Stimulated activated CD8-positive, alpha-beta memory T cell treated with anti-CD3 and anti-CD28 coated beads, Interleukin-15, amount 100 ng/mL, for 24 hours (primary cell): ENCODE data around the gene ASB7.
"Not testable (repeated sequence)": the region's sequence is repeated elsewhere in the genome, so short reads cannot be mapped to it uniquely, and the experiment has no call there.

Experiments
- DNase-seq: peaks from one replicate; pipeline ENCODE4 v3.0.0-alpha.2; 2020; ENCODE audit warnings: low read depth

ASB7 gene

DNA sequence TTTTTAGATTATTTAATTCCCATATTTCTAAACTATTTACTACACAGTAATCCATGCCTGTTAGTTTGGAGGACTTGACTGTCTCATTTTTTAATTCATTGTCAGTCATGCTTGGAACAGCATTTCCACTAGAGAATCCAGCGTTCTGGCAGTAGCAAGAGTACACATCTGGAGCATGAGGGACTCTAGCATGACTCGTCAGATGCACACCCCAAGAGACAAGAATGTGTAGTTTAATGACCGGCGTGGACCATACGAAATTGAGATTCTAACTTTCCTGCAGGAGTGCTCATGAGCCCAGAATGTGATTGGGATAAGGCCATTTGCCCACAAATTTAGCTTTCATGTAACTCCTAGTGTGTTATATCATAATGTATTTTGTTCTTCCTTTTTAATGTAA lies 48.9 kb downstream of the ASB7 start:
- no peak for DNase-seq

DNA sequence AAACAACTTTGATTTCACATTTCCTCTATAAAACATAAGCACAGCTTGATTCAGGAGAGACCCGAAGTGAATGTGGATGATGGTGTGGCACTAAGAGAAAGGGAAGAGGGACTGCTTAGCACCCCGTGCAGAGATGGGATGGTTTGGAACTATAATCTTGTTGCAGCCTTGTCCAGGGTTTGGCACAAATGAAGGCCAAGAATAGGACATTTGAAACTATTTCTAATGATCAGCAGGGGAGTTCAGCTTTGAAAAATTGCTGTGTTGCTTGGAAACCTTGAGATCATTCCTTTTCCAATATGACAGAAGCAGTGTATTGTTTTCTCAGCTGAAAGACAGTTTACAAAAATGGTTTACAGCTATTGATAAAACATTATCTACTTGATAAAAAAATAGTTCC lies 49.7 kb downstream of the ASB7 start:
- no peak for DNase-seq

- DNase-seq: no peak
Observed at GRCh38 chr15:100653608-100654007, 51.2 kb downstream of the ASB7 start.

DNA sequence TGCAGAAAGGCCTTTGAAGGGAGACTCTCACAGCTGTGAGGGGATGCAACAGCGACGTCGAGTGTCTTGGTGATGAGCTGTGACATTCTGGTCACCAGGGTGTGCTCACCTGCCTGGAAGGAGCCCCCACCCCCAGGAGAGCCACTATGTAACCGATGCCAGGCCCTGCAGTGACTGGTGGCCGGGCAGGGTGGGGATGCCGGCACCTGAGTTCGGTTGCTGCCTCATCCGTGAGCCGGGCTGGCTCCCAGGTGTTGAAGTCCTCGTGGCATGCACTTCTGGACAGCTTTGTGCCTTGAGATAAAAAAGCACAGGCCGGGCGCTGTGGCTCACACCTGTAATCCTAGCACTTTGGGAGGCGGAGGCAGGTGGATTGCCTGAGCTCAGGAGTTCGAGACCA lies 56.5 kb downstream of the ASB7 start:
- no peak for DNase-seq

DNA sequence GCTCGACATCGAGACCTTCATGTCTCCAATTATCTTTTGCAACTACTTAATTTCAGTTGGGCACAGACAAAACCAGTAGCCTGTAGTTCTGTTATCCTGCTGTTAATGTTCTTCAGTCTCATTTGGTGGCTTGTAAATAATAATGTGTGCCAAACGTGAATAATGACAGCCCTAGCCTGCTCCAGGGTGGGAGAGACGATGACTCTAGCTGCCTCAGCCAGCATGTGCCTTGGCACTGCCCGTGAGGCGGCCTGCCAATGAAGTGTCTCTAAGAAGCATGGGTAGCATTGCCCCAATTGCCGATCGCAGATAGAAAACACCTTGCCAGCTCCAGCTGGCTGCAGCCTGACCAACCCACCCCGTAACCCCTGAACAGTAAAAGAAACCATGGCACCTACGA lies 58.8 kb downstream of the ASB7 start:
- no peak for DNase-seq

DNA sequence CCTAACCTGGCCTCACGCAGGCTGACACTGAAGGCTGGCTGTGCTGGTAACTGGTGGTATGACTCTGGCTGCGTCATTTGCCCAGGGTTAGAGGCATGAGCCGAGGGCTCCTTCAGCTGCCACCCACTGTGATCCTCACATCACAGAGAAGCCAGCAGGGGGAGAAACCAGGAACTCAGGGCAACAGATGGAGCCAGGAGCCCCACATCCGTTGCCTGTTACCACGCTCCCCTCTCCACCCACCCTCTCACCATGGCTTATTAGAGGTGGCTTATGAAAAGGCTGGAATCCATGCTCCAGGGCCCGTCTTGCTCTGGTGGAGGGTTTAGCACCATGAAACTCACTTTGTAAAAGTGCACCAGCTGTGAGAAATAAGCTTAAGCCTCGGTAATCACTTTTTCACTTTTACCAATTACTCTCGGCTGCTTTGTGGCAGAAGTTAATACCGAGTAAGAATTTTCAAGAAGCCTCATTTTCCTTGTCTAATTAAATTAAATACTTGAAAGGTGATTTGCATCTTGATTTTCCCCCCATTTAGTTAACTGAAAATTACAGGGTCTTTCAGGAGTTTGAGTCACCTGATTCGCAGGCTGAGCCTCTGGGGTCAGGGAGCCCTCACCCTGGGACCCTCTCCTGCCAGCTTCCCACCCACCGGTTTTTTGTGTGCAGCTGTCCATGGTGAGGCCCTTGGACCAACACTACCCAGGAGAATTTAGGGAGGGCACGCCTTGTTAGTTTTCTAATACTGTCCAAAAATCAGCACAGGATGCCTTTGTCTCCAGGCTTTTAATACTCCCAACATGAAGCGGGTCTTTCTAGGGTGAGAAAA lies 60.9 kb downstream of the ASB7 start:
- no peak for DNase-seq

DNA sequence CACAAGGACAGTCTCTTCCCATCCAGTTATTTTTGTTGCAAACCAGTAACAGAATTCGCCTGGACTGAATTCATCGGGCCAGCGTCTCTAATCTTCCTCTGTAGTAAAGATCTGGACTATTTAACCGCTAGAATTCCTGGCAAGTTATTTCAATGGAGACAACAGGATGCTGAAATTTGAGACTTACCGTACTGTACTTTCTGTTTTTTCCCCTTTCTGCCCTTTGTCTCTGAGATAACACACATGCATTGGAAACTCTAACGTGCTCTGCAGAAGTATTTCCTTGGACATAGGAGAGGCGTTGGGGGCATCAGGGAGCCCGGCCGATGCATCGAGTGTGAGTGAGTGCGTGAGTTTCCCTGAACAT lies 61.5 kb downstream of the ASB7 start:
- no peak for DNase-seq

DNA sequence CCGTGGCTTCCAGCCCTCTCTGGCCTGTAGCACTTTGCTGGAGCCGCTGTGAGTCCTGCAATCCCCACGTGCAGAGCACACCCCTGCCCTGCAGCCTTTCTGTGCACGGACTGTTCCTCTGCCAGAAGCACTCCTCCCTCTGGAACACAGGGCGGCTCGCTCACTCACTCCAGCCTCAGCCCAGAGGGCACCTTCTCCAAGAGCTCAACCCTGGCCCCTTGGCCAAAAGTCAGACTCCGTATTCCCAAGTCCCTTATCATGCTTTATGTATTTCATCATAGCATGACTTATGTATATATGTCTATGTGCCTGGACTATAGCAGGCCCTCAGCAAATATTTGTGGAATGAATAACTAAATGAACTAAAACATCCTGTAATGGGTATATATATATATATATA lies 63.2 kb downstream of the ASB7 start:
- no peak for DNase-seq

DNA sequence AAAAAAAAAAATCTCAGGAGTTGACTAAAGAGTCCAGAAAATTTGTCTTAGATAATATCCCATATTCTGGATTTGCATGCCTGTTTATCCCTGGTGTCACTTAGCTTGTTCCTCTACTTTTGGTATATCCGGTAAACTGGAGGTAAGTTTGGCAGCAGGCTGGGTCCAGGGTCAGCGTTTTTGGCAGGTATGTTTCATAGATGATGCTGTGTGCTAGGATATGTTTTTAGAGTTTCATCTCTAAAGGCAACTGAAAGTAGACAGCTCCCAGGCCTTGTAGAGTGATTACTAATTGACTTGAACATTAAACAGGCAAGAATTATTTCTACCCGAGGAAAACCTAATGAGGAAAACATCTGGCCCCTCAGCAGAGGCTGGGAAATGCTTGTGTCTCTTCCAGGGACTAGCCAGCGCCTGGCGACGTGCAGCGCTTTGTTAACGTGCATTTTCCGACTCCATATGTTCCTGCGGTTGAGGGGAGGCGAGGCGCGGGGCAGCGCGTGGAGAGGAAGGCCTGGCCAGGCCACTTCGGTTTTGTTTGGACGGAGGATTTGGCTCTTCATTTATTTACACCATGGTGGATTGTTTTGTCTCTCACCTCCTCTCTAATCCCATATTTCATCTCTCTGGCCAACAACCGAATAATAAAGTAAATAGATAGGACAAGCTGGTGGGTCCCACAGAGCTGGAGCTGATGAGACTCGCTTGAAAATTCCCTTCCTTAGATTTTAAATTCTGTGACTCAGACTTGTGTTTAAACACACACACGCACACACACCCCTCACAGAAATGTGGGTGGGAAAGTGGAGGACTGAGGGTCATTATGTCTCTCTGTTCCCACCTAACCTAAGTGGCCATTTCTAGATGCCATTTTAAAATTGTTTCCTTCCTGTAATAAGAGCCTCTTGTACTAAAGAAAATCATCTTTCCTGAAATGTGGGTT lies 65.3 kb downstream of the ASB7 start:
- DNase-seq: no peak

- DNase-seq: no peak
Observed at GRCh38 chr15:100668348-100668745, 66.0 kb downstream of the ASB7 start.

DNA sequence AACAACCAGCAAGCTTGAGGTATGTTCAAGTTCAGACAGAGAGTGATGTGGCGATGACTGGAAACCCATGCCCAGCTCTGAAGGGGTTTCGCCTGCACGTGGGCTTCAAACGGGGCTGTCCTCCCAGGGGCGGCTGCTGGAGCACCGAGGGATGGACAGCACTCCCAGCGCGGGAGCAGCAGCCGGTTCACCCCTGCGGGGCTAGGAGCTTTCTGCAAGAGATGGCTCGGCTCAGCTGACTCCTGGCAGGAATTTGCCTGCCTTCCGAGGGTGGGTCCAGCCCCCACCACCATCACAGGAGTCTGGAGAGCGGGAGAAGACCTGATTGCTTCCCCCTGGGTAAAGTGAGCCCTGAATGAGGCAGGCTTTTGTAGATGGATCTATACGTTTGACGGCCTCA lies 66.9 kb downstream of the ASB7 start:
- DNase-seq: no peak

DNA sequence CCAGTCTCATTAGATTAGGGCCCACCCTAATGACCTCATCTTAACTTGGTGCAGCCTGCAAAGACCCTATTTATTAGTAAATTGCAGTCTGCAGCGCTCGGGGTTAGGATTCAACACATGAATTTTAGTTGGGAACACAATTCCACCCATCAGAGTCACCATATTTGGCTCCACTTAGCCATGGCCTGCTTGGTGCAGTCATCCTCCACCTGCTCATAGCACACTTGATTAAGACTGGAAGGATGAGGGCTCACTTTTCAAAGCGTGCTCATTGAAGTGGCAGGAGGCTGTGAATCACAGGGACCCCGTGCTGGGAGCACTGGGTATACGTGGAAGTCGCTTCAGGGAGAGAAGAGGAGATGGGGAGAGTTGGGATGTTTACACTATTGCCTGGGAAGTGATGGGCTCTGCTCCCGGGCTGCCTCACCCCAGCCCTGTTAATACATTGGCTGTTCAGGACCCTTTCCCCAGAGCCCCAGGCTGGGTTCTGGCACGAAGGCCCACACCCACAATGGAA lies 68.2 kb downstream of the ASB7 start:
- no peak for DNase-seq

DNA sequence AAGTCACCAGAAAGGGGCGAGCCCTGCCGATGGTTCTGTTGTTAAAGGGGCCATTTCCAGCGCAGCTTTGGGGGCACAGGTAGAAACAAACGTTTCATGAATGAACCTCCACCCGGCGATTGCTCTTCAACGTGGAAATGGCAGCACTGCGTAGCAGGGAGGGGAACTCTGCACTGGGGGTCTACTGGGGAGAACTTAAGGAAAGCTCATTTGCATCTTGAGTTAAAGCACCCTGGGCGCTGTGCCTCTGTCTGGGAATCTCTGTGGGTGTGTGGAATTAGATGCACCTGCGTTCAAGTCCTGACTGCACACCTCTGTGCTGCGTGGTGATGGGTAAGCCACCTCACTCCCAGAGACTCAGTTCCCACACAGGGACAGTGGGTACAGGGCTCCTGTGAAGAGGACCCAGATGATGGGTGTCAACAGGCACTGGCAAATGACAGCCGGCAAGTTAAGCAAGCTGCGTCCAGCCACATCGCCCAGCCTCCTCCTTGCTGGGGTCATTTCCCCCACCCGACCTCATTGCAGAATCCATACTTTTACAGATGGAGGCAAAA lies 68.8 kb downstream of the ASB7 start:
- no peak for DNase-seq

DNA sequence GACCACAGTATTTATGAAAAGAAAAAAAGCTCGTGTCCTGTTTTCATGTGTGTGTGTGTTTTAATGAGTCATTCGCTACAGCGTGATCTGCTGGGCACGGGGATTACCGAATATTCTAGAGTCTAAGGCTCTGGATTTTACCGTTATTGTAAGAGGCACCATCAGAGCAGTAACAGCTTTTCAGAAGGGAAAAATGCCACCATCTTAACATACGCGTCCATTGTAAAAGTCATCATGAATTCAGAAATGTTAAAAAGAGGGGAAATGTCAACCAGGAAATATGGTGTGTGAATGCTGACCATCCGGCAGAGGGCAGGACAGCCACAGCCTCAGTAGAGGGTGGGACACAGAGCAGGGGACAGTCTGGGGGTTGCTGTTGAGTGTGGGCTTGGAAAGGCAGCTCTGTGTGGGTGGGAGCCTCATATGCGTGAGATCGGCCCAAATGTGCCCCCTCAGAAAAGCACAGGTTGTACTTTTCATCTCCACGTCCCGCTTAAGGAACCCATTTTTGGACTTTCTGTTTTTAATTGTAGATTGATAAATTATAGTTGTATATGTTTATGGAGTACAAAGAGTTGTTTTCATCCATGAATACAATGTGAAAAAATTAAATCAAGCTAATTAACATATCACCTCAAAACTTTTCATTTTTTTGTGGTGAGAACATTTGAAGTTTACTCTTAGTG lies 69.6 kb downstream of the ASB7 start:
- no peak for DNase-seq

DNA sequence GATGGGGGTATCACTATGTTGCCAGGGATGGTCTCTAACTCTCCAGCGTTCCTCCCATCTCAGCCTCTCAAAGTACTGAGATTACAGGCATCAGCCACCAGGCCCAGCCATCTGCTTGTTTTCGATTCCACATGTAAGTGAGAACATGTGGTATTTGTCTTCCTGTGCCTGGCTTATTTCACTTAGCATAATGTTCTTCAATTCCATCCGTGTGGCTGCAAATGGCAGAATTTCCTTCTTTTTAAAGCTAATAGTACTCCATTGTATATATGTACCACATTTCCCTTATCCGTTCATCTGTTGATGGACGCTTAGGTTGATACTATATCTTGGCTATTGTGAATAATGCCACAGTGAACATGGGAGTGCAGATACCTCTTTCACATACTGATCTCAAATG lies 70.6 kb downstream of the ASB7 start:
- DNase-seq: no peak

- not testable (repeated sequence) for DNase-seq
Observed at GRCh38 chr15:100679151-100679550, 76.8 kb downstream of the ASB7 start.

- DNase-seq: no peak
Observed at GRCh38 chr15:100680726-100681125, 78.3 kb downstream of the ASB7 start.

DNA sequence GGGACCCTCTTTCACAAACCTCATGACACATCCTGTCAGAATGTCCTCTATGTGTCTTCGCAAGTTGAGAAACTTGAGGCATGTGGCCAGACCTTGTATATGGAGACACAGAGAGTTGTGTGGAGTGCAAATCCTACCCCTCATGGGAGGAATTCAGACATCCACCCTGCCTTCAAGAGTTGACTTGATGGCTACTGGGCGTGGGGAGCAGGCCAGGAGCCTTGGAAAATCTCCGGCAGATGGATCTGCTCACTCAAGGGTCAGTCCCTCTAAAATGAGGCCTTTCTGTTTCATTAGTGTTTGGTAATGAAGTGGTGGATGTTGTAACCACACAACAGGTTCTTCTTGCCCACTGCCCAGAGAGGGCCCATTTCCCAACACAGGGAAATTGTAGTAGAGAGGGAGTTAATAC lies 79.0 kb downstream of the ASB7 start:
- DNase-seq: no peak

- DNase-seq: no peak
Observed at GRCh38 chr15:100682468-100682867, 80.1 kb downstream of the ASB7 start.

GRCh38 chr15:100683434-100683833 lies 81.0 kb downstream of the ASB7 start:
- no peak for DNase-seq

- no peak for DNase-seq
Observed at GRCh38 chr15:100684591-100684990, 82.2 kb downstream of the ASB7 start.
